Right lobe of liver (tissue), 4 donors: ENCODE data around the gene PPP4R4.

Experiments
- POLR2A ChIP-seq: fragments of 450-650 bp; IDR thresholded peaks from one replicate; pipeline ENCODE4 v1.6.1; 2017; ENCODE audit warnings: antibody characterized with exemption, mild to moderate bottlenecking
- TF ChIP-seq, protein P1 (sequence below), 4 donors: fragments of 200-600 bp in 3 of 4; fragments of 450-650 bp in 1 of 4; IDR thresholded peaks; one replicate each; pipeline versions ENCODE4 v1.5.1 to v1.8.0; 2016 to 2022; ENCODE audit warnings: antibody characterized with exemption in 4 of 4, mild to moderate bottlenecking in 2 of 4
- donor health status: DM: no; HTN: no; CAD: no.
- donor health status: DM: no; HTN: no; CAD: no.
- donor health status: DM: no; HTN: yes; CAD: no.

DNA sequence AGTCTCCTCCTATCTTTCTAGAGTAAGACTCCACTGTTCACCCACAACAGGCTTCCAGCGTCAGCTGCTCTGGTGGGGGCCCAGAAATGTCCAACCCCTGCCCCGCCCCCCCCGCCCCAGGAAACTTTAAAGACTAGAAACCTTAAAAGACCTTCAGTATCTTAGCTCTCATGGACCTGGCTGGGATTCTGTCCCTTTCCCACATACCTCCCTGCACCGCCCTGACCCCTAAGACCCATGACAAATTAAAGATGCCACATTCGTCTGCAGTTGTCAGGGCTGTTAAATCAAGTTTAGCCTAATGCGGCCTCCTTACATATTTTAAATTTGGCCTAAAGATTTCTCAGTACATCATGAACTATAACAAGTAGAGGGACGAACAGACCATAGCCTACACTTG, 129.0 kb downstream of the PPP4R4 start:
- TF ChIP-seq, protein P1, sequence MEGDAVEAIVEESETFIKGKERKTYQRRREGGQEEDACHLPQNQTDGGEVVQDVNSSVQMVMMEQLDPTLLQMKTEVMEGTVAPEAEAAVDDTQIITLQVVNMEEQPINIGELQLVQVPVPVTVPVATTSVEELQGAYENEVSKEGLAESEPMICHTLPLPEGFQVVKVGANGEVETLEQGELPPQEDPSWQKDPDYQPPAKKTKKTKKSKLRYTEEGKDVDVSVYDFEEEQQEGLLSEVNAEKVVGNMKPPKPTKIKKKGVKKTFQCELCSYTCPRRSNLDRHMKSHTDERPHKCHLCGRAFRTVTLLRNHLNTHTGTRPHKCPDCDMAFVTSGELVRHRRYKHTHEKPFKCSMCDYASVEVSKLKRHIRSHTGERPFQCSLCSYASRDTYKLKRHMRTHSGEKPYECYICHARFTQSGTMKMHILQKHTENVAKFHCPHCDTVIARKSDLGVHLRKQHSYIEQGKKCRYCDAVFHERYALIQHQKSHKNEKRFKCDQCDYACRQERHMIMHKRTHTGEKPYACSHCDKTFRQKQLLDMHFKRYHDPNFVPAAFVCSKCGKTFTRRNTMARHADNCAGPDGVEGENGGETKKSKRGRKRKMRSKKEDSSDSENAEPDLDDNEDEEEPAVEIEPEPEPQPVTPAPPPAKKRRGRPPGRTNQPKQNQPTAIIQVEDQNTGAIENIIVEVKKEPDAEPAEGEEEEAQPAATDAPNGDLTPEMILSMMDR (IDR thresholded peaks at IDR 0.05): no peak
- no peak for TF ChIP-seq POLR2A
